Measurements from ENCODE around the gene KLHL34. TPM values are rescaled to one million over a fixed set of nuclear protein-coding genes. Genes with fewer than 3 reads are reported as not detected.

KLHL34 gene, protein sequence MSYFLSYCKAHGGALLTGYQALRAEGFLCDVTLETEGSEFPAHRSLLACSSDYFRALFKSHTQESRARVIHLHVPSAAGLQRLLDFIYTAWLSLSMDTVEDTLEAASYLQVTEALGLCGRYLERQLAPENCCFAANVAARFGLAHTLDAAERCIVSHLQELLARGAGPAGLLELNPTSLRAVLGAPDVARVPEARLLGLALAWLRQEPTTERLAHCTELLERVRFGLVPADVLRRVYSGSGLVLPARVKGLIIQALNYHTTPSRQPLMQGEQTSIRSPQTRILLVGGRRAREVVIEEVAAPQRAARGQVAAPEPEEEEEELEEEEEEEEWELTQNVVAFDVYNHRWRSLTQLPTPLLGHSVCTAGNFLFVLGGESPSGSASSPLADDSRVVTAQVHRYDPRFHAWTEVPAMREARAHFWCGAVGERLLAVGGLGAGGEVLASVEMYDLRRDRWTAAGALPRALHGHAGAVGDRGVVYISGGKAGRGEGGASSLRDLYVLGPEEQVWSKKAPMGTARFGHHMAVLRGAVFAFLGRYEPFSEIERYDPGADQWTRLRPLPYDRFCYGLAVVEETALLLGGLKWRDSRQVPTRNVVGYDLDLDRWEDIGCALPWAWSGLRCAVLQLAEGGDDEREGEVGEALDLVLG
- total RNA-seq: under 1 TPM in 2 of 4 donors, not detected in 2; 0.09 to 0.23 TPM

- no peaks in the 10 kb centered on the region for H3K36me3 ChIP-seq
- no peaks in the 10 kb centered on the region for H3K9me3 ChIP-seq
- intact Hi-C loops (cut with DNase I): no loop called here
- TF ChIP-seq POLR2A (IDR thresholded peaks at IDR 0.05): no peak
- TF ChIP-seq, protein P1, sequence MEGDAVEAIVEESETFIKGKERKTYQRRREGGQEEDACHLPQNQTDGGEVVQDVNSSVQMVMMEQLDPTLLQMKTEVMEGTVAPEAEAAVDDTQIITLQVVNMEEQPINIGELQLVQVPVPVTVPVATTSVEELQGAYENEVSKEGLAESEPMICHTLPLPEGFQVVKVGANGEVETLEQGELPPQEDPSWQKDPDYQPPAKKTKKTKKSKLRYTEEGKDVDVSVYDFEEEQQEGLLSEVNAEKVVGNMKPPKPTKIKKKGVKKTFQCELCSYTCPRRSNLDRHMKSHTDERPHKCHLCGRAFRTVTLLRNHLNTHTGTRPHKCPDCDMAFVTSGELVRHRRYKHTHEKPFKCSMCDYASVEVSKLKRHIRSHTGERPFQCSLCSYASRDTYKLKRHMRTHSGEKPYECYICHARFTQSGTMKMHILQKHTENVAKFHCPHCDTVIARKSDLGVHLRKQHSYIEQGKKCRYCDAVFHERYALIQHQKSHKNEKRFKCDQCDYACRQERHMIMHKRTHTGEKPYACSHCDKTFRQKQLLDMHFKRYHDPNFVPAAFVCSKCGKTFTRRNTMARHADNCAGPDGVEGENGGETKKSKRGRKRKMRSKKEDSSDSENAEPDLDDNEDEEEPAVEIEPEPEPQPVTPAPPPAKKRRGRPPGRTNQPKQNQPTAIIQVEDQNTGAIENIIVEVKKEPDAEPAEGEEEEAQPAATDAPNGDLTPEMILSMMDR (IDR thresholded peaks at IDR 0.05): no peak
- H3K27ac ChIP-seq: no peak within 1 kb of the TSS
- WGBS, 2 donors: 90% methylated on average over 3 of the region's 60 CpGs; no CpG with 5 or more reads in 1 of the 2 donors
- H3K4me3 ChIP-seq: peak within 1 kb of the TSS in 2 of 4 donors; percentile 24 to 38
- peaks cover 0 to 31% (median 0%) of the 10 kb centered on the region in 4 donors for H3K27me3 ChIP-seq
- H3K4me1 ChIP-seq: peaks cover 0 to 9% (median 0%) of the 10 kb centered on the region in 3 donors
- no peak for DNase-seq
Measured at GRCh38 chrX:21658152-21658737, at the start of gene KLHL34. TSS of gene KLHL34 (minus strand) at chrX:21658330. CDS start at chrX:21657788, 542 bp downstream.

DNA sequence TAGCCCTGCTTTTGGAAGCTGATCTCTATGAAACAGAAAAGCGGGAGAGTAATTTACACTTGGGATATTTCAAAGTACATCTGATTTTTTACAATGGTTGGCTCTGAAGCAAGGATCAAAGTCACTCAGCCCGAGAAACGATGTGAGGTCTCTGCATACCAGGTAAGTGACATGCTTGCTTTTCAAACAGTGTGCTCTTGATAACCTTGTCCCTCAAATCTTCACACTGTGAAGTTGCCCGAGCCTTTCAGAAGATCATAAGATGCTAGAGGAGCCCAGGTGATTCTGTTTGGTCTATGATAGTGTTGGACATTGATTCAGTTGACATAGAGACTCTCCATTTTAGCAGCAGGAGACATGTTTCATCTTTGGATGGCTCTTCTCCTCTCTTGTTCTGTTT, 47.1 kb upstream of the KLHL34 start:
- WGBS, 2 donors: 57 to 61% methylated on average over 2 to 4 of the region's 4 CpGs
- intact Hi-C loops (cut with DNase I): no loop called here
- TF ChIP-seq, protein P1 (IDR thresholded peaks at IDR 0.05): no peak
- TF ChIP-seq POLR2A (IDR thresholded peaks at IDR 0.05): no peak

GRCh38 chrX:21702725-21703124, 44.6 kb upstream of the KLHL34 start:
- Histone ChIP-seq H3K4me3 (no peak overlapping the region), H3K9me3 (peaks cover 0 to 3% (median 0%) of the 10 kb centered on the region in 3 donors), H3K27me3 (no peaks in the 10 kb centered on the region), H3K36me3 (no peaks in the 10 kb centered on the region), H3K4me1 (no peaks in the 10 kb centered on the region), H3K27ac (no peak overlapping the region)
- no peak for DNase-seq
- 63 to 67% methylated on average over 4 of the region's 4 CpGs for WGBS, 2 donors
- intact Hi-C loops (cut with DNase I): no loop called here
- no peak for TF ChIP-seq POLR2A (IDR thresholded peaks at IDR 0.05)
- TF ChIP-seq, protein P1 (IDR thresholded peaks at IDR 0.05): no peak

More for the DNA sequence above, 47.1 kb upstream of the KLHL34 start:
- no peaks in the 10 kb centered on the region for H3K36me3 ChIP-seq
- no peak for DNase-seq
- H3K4me1 ChIP-seq: no peaks in the 10 kb centered on the region
- peaks cover 0 to 8% (median 0%) of the 10 kb centered on the region in 3 donors for H3K9me3 ChIP-seq
- H3K27ac ChIP-seq: no peak overlapping the region
- H3K4me3 ChIP-seq: no peak overlapping the region
- H3K27me3 ChIP-seq: no peaks in the 10 kb centered on the region

DNA sequence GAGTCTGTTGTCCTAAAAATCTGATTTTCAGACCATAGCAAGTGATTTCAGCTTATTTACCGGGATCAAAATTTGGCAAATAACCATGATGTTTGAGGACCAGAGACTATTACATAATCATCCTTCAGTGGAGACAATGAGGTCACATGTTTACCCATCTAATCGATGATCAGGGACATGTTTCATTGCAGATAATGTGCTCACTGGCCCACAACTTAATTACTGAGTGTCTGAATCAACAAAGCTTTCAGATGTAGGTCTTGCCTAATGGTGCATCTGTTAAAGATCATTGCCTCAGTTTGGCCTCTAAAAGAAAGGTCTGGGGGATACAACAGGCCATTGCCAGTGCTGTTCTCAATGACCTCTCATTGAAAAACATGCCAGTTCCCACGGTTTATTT, 42.8 kb upstream of the KLHL34 start:
- no peaks in the 10 kb centered on the region for H3K36me3 ChIP-seq
- H3K4me3 ChIP-seq: no peak overlapping the region
- H3K4me1 ChIP-seq: no peaks in the 10 kb centered on the region
- TF ChIP-seq, protein P1 (IDR thresholded peaks at IDR 0.05): no peak
- TF ChIP-seq POLR2A (IDR thresholded peaks at IDR 0.05): no peak
- intact Hi-C loops (cut with DNase I): no loop called here
- no peak for DNase-seq
- H3K27me3 ChIP-seq: no peaks in the 10 kb centered on the region
- 39 to 49% methylated on average over 2 of the region's 3 CpGs for WGBS, 2 donors
- H3K9me3 ChIP-seq: no peaks in the 10 kb centered on the region
- no peak overlapping the region for H3K27ac ChIP-seq

GRCh38 chrX:21700275-21700674, 42.1 kb upstream of the KLHL34 start:
- Histone ChIP-seq H3K4me3 (no peak overlapping the region), H3K9me3 (no peaks in the 10 kb centered on the region), H3K4me1 (no peaks in the 10 kb centered on the region), H3K27me3 (no peaks in the 10 kb centered on the region), H3K27ac (no peak overlapping the region), H3K36me3 (no peaks in the 10 kb centered on the region)
- DNase-seq: no peak
- whole genome bisulfite sequencing, 2 donors: 58 to 79% methylated on average over 2 to 5 of the region's 5 CpGs
- intact Hi-C loops (cut with DNase I): no loop called here
- TF ChIP-seq POLR2A (IDR thresholded peaks at IDR 0.05): no peak
- TF ChIP-seq, protein P1 (IDR thresholded peaks at IDR 0.05): no peak

Data from esophagus squamous epithelium (tissue), 5 donors.